ENCODE measurements around the gene RIC3. TPM values are rescaled to one million over a fixed set of nuclear protein-coding genes. Genes with fewer than 3 reads are reported as not detected.

RIC3 gene
- total RNA-seq, 1 donor from 2014 or later = 5.7 TPM

GRCh38 chr11:8066911-8067455, 101.8 kb downstream of the RIC3 start:
- no peak for DNase-seq

GRCh38 chr11:8066036-8066910, 102.6 kb downstream of the RIC3 start:
- DNase-seq = no peak

GRCh38 chr11:8065031-8065430, 103.8 kb downstream of the RIC3 start:
- no peak for DNase-seq

- peak; percentile 24 for DNase-seq
Measured at GRCh38 chr11:8063324-8063723, 105.5 kb downstream of the RIC3 start.

GRCh38 chr11:8062781-8063257, 106.0 kb downstream of the RIC3 start:
- no peak for DNase-seq

GRCh38 chr11:8061555-8062428, 107.0 kb downstream of the RIC3 start:
- no peak for DNase-seq

GRCh38 chr11:8060801-8061554, 107.8 kb downstream of the RIC3 start:
- no peak for DNase-seq

- no peak for DNase-seq
Measured at GRCh38 chr11:8060146-8060719, 108.6 kb downstream of the RIC3 start.

- DNase-seq = no peak
Measured at GRCh38 chr11:8059571-8060011, 109.2 kb downstream of the RIC3 start.

- no peak for DNase-seq
Measured at GRCh38 chr11:8059030-8059429, 109.8 kb downstream of the RIC3 start.

GRCh38 chr11:8058216-8058615, 110.6 kb downstream of the RIC3 start:
- DNase-seq = no peak

GRCh38 chr11:8056810-8057463, 111.9 kb downstream of the RIC3 start:
- no peak for DNase-seq

Other genes starting within 250 kb of the RIC3 start
- not detected for gene OR10A6, start 237.8 kb downstream of the RIC3 start, total RNA-seq
- gene OR10A3, start 227.3 kb downstream of the RIC3 start, total RNA-seq = not detected
- gene NLRP10, start 203.6 kb downstream of the RIC3 start, total RNA-seq = not detected
- 154 TPM for gene EIF3F, start 181.7 kb downstream of the RIC3 start, total RNA-seq
- gene TUB, start 87.8 kb downstream of the RIC3 start, total RNA-seq = 26.2 TPM
- 0.41 TPM for gene LMO1, start 94.9 kb upstream of the RIC3 start, total RNA-seq

Measured in tongue (tissue), 2 donors.